Glutamatergic neuron (in vitro differentiated cells): ENCODE measurements around the gene FGGY. TPM values are rescaled to one million over a fixed set of nuclear protein-coding genes. Genes with fewer than 3 reads are reported as not detected.

Experiments used
- DNase-seq: peaks from one replicate; pipeline ENCODE4 v3.0.0; 2022
- H3K27ac Mint-ChIP-seq: one replicate; pipeline ENCODE4 v1.8.0; 2020; ENCODE audit warnings: mild to moderate bottlenecking, mixed read lengths, inconsistent platforms; ENCODE audit not compliant: unreplicated experiment
- H3K27me3 Mint-ChIP-seq: one replicate; pipeline ENCODE4 v1.8.0; 2020; ENCODE audit warnings: mild to moderate bottlenecking, moderate library complexity, mixed read lengths, inconsistent platforms; ENCODE audit not compliant: unreplicated experiment
- H3K36me3 Mint-ChIP-seq: one replicate; pipeline ENCODE4 v1.8.0; 2020; ENCODE audit warnings: mild to moderate bottlenecking, mixed read lengths, inconsistent platforms; ENCODE audit not compliant: unreplicated experiment
- H3K4me1 Mint-ChIP-seq: one replicate; pipeline ENCODE4 v1.8.0; 2020; ENCODE audit warnings: mild to moderate bottlenecking, low read depth, mixed read lengths, inconsistent platforms; ENCODE audit not compliant: unreplicated experiment
- H3K4me3 Mint-ChIP-seq: one replicate; pipeline ENCODE4 v1.8.0; 2020; ENCODE audit warnings: mild to moderate bottlenecking, mixed read lengths, inconsistent platforms; ENCODE audit not compliant: unreplicated experiment
- H3K9me3 Mint-ChIP-seq: one replicate; pipeline ENCODE4 v1.8.0; 2020; ENCODE audit warnings: mild to moderate bottlenecking, moderate library complexity, mixed read lengths, inconsistent platforms; ENCODE audit not compliant: unreplicated experiment
- CTCF ChIP-seq: fragments of 200-600 bp; sonication (generic); IDR thresholded peaks from one replicate; pipeline ENCODE4 v1.5.0; 2021; ENCODE audit not compliant: partially characterized antibody, unreplicated experiment
- total RNA-seq: library from RNA; stranded (reverse); fragmentation: NEBNext Ultra II Directional; extraction: Animal tissue kit (Norgen Biotek cat#: 25700); gene quantifications from one replicate; pipeline ENCODE4 v1.2.1, GENCODE V29; 2021; ENCODE audit not compliant: unreplicated experiment

Gene FGGY
- total RNA-seq, 1 donor from 2014 or later, result 11.6 TPM

GRCh38 chr1:59738152-59738551 lies 441.3 kb downstream of the FGGY start:
- H3K36me3 Mint-ChIP-seq, result peaks cover 16% of the 10 kb centered on the region
- H3K27me3 Mint-ChIP-seq, result no peaks in the 10 kb centered on the region
- DNase-seq, result no peak
- H3K4me3 Mint-ChIP-seq, result no peak overlapping the region
- H3K9me3 Mint-ChIP-seq, result peaks cover 9% of the 10 kb centered on the region
- H3K4me1 Mint-ChIP-seq, result no peaks in the 10 kb centered on the region
- no peak overlapping the region for H3K27ac Mint-ChIP-seq
- TF ChIP-seq CTCF, result no peak

DNA sequence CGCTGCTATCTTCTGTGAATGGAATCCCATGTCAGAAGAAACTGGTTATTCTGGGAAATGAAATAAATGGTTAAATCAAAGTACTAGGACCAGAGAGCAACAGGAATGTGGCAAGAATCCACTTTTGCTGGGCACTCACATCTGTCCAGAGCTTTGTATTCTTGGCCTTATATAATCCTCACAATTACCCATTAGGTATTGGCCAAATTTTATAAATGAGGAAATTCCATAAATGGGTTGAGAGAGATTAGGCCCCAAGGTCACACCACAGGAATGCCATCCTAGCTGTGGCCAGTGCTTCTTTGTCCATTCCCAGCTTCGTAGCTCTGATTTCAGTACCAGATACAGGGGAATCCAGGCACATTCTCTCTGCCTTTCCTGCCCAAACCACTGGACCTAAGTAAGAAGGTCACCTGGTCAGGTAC lies 441.7 kb downstream of the FGGY start:
- H3K27me3 Mint-ChIP-seq, result no peaks in the 10 kb centered on the region
- H3K27ac Mint-ChIP-seq, result no peak overlapping the region
- peaks cover 9% of the 10 kb centered on the region for H3K9me3 Mint-ChIP-seq
- no peaks in the 10 kb centered on the region for H3K4me1 Mint-ChIP-seq
- no peak for DNase-seq
- no peak overlapping the region for H3K4me3 Mint-ChIP-seq
- no peak for TF ChIP-seq CTCF
- peaks cover 16% of the 10 kb centered on the region for H3K36me3 Mint-ChIP-seq

GRCh38 chr1:59739111-59739510 lies 442.2 kb downstream of the FGGY start:
- Mint-ChIP-seq H3K36me3 (peaks cover 16% of the 10 kb centered on the region), H3K9me3 (peaks cover 9% of the 10 kb centered on the region), H3K27ac (no peak overlapping the region), H3K4me3 (no peak overlapping the region), H3K4me1 (no peaks in the 10 kb centered on the region), H3K27me3 (no peaks in the 10 kb centered on the region)
- no peak for DNase-seq
- TF ChIP-seq CTCF, result no peak

GRCh38 chr1:59742526-59742925 lies 445.6 kb downstream of the FGGY start:
- TF ChIP-seq CTCF, result no peak
- Mint-ChIP-seq H3K36me3 (peaks cover 5% of the 10 kb centered on the region), H3K27ac (no peak overlapping the region), H3K4me3 (no peak overlapping the region), H3K4me1 (no peaks in the 10 kb centered on the region), H3K9me3 (no peaks in the 10 kb centered on the region), H3K27me3 (no peaks in the 10 kb centered on the region)
- DNase-seq, result no peak

DNA sequence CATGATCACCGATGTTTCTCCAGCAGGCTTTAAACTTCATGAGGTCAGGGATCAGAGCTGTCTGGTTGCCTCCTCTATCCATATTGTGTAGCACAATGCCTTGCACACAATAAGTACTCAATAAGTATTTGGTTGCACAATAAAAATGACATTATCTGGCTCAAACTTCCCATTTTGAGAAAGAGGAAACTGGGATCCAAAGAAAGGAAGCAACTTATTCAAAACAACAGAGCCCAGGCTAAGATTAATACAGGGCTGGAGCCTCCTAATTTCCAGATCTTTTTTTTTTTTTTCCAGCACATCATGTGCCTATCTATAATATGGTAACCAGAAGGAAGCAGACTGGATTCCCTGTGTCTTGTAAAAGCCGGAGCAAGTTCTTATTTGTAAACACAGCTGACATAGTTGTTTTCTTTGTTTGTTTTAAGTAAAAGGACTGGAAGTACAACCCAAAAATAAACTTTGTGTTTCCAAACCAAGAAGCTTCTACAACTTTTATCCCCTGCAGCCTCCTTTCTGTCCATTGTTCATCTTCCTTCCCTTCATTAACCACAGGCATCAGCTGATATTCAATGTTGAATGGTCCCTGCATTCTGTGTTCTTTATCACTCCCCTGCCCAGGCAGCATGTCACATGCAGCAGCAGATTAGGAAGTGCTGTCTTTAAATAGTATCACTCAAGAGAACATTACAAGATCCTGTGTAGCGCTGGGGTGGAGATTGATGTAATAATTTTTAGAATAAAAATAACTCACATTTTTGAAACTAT lies 446.6 kb downstream of the FGGY start:
- DNase-seq, result no peak
- Mint-ChIP-seq H3K9me3 (no peaks in the 10 kb centered on the region), H3K27ac (no peak overlapping the region), H3K4me3 (no peak overlapping the region), H3K4me1 (peaks cover 2% of the 10 kb centered on the region), H3K27me3 (no peaks in the 10 kb centered on the region), H3K36me3 (no peaks in the 10 kb centered on the region)
- TF ChIP-seq CTCF, result no peak
